ENCODE data around the gene CLRN2. TPM values are rescaled to one million over a fixed set of nuclear protein-coding genes. Genes with fewer than 3 reads are reported as not detected.

The CLRN2 gene
- total RNA-seq, 1 experiment from 2014 or later, result not detected

- Histone ChIP-seq H3K23me2 (ENCODE audit: insufficient read length, low read depth, low read length, poor library complexity, severe bottlenecking) (no peaks in the 10 kb centered on the region), H2BK5ac (ENCODE audit: insufficient read length, low read length) (no peak overlapping the region), H3K14ac (ENCODE audit: insufficient read depth, low read length) (no peak overlapping the region), H4K5ac (ENCODE audit: insufficient read length, low read depth, low read length) (no peak overlapping the region), H2BK20ac (ENCODE audit: low read depth, low read length, poor library complexity, severe bottlenecking) (no peak overlapping the region), H3K4me2 (ENCODE audit: insufficient read depth, insufficient read length, low read length) (no peak overlapping the region), H2AK5ac (ENCODE audit: insufficient read length, low read length) (no peak overlapping the region), H4K91ac (ENCODE audit: insufficient read length, low read depth, low read length) (no peak overlapping the region), H3K27me3 (ENCODE audit: insufficient read depth, low read length) (no peaks in the 10 kb centered on the region), H3T11ph (ENCODE audit: low read length) (no peak overlapping the region), H3K9me3 (ENCODE audit: control insufficient read depth, low read depth, low read length) (no peaks in the 10 kb centered on the region), H3K27ac (ENCODE audit: insufficient read length, low read depth, low read length) (no peak overlapping the region), H2BK15ac (ENCODE audit: low read depth, low read length) (no peak overlapping the region), H3K9ac (ENCODE audit: extremely low read depth, insufficient read length, low read length) (no peak overlapping the region), H3K4me1 (ENCODE audit: insufficient read depth, low read length) (no peaks in the 10 kb centered on the region), H2BK12ac (ENCODE audit: insufficient read length, low read depth, low read length) (no peak overlapping the region), H3K4ac (ENCODE audit: low read depth, low read length) (no peak overlapping the region), H3K79me1 (ENCODE audit: insufficient read depth, low read depth, low read length, poor library complexity, severe bottlenecking) (no peaks in the 10 kb centered on the region), H2BK120ac (ENCODE audit: low read depth, low read length, poor library complexity, severe bottlenecking) (no peak overlapping the region), H3K18ac (ENCODE audit: insufficient read length, low read depth, low read length) (no peak overlapping the region), H4K20me1 (ENCODE audit: control insufficient read depth, insufficient read depth, insufficient read length) (no peaks in the 10 kb centered on the region), H3K79me2 (ENCODE audit: insufficient read depth, low read length) (no peaks in the 10 kb centered on the region), H3K23ac (ENCODE audit: insufficient read length, low read depth, low read length) (no peak overlapping the region), H4K8ac (replicated peaks; ENCODE audit: insufficient read length, low read depth, low read length) (no peak overlapping the region), H3K56ac (ENCODE audit: insufficient read length, low read depth, low read length) (no peak overlapping the region), H2AFZ (ENCODE audit: low read length) (no peak overlapping the region)
- H3K4me3 Mint-ChIP-seq, result no peak overlapping the region
- WGBS (ENCODE audit: extremely low coverage, insufficient read length, low lambda C conversion rate), result no CpG with 5 or more reads among the region's 4 CpGs
- no peak for DNase-seq
- H3K36me3 Mint-ChIP-seq (ENCODE audit: insufficient read depth in 1 of 3, low read depth in 3 of 3), result no peaks in the 10 kb centered on the region
- TF ChIP-seq CTCF (conservative IDR thresholded peaks at IDR 0.05), result no peak
- H3K27ac Mint-ChIP-seq, result no peak overlapping the region
- H3K9me3 Mint-ChIP-seq, result no peaks in the 10 kb centered on the region
- no peaks in the 10 kb centered on the region for H3K4me1 Mint-ChIP-seq
- peaks cover 7% of the 10 kb centered on the region for H3K27me3 Mint-ChIP-seq (ENCODE audit: low read depth)
These were observed 19.7 kb downstream of the CLRN2 start for GRCh38 chr4:17534705-17535104.

Measured in H9 (cell line).